GM23248 (cell line): Measurements from ENCODE around the gene SCEL. TPM values are rescaled to one million over a fixed set of nuclear protein-coding genes. Genes with fewer than 3 reads are reported as not detected.

ENCODE experiments used
- DNase-seq: peaks from one replicate; pipeline ENCODE4 v3.0.0-alpha.2; 2015
- H2AFZ ChIP-seq: fragments of 200-600 bp; sonication (generic); 2 replicates; pipeline ENCODE4 v1.6.1; 2016; ENCODE audit warnings: antibody characterized with exemption
- H3F3A ChIP-seq: fragments of 200-600 bp; sonication (generic); 2 replicates; pipeline ENCODE4 v1.6.1; 2016; ENCODE audit warnings: mild to moderate bottlenecking, antibody characterized with exemption, mixed run types; ENCODE audit not compliant: insufficient read depth
- H3K27ac ChIP-seq: fragments of 200-600 bp; sonication (generic); 2 replicates; pipeline ENCODE4 v1.5.1; 2016; ENCODE audit warnings: mild to moderate bottlenecking
- H3K27me3 ChIP-seq: fragments of 200-600 bp; sonication (generic); replicated peaks from 2 replicates; pipeline ENCODE4 v1.6.1; 2016; ENCODE audit warnings: mild to moderate bottlenecking; ENCODE audit not compliant: insufficient read depth
- H3K36me3 ChIP-seq: fragments of 200-600 bp; sonication (generic); 2 replicates; pipeline ENCODE4 v1.6.1; 2016; ENCODE audit warnings: low read depth, mild to moderate bottlenecking
- H3K4me1 ChIP-seq: fragments of 200-600 bp; sonication (generic); 2 replicates; pipeline ENCODE4 v1.6.1; 2016; ENCODE audit warnings: mild to moderate bottlenecking; ENCODE audit not compliant: insufficient read depth
- H3K4me2 ChIP-seq: fragments of 200-600 bp; sonication (generic); one replicate; pipeline ENCODE4 v1.6.1; 2016; ENCODE audit warnings: mild to moderate bottlenecking; ENCODE audit not compliant: unreplicated experiment
- H3K4me3 ChIP-seq: fragments of 200-600 bp; sonication (generic); 2 replicates; pipeline ENCODE4 v1.5.1; 2016; ENCODE audit warnings: mild to moderate bottlenecking
- H3K79me2 ChIP-seq: fragments of 200-600 bp; sonication (generic); 2 replicates; pipeline ENCODE4 v1.6.1; 2016; ENCODE audit warnings: mild to moderate bottlenecking; ENCODE audit not compliant: insufficient read depth
- H3K9ac ChIP-seq: fragments of 200-600 bp; sonication (generic); 2 replicates; pipeline ENCODE4 v1.6.1; 2016; ENCODE audit warnings: mild to moderate bottlenecking
- H3K9me2 ChIP-seq: fragments of 200-600 bp; sonication (generic); 2 replicates; pipeline ENCODE4 v1.6.1; 2016; ENCODE audit warnings: mixed run types, mild to moderate bottlenecking, moderate library complexity; ENCODE audit not compliant: insufficient read depth
- H3K9me3 ChIP-seq: fragments of 200-600 bp; sonication (generic); one replicate; pipeline ENCODE4 v1.6.1; 2017; ENCODE audit warnings: low read depth
- H4K20me1 ChIP-seq: fragments of 200-600 bp; sonication (generic); 2 replicates; pipeline ENCODE4 v1.6.0; 2016; ENCODE audit not compliant: insufficient read depth
- EZH2 ChIP-seq: fragments of 200-600 bp; sonication (generic); IDR thresholded peaks from 2 replicates; pipeline ENCODE4 v1.6.1; 2018; ENCODE audit warnings: antibody characterized with exemption, mild to moderate bottlenecking; ENCODE audit not compliant: insufficient read depth, poor library complexity, severe bottlenecking
- EZH2phosphoT487 ChIP-seq: fragments of 200-600 bp; sonication (generic); IDR thresholded peaks from 2 replicates; pipeline ENCODE4 v1.6.1; 2018; ENCODE audit warnings: antibody characterized with exemption, moderate library complexity, mild to moderate bottlenecking, low read depth; ENCODE audit not compliant: insufficient read depth
- WGBS, 2 experiments: methylation state at CpG; one replicate each; pipeline ENCODE4 v1.1.6; 2015 to 2017; ENCODE audit warnings: low lambda C conversion rate in 2 of 2, low coverage in 1 of 2; ENCODE audit errors: missing lambda C conversion rate in 2 of 2; 5-methylcytosine and 5-hydroxymethylcytosine counted together
- in situ Hi-C: fragments of 300-500 bp; cut with MboI; formaldehyde crosslinking; loops from 2 replicates; pipeline ENCODE4 v1.15.0; 2020
- polyA plus RNA-seq: library from polyadenylated mRNA; unstranded; fragments of >200 nt; fragmentation: Nextera tagmentation; extraction: Ambion mirVana; gene quantifications from 2 replicates; pipeline ENCODE4 v1.2.1, GENCODE V29; 2016
- total RNA-seq: library from RNA; depleted of rRNA; stranded (reverse); fragments of >200 nt; shearing (Covaris generic); gene quantifications from 2 replicates; pipeline ENCODE4 v1.2.3, GENCODE V29; 2014

The SCEL gene
- total and polyA plus RNA-seq, 2 experiments from 2014 or later = not detected

- Histone ChIP-seq H2AFZ (no peak overlapping the region), H3K27ac (no peak overlapping the region), H3K9me3 (no peaks in the 10 kb centered on the region), H3K36me3 (no peaks in the 10 kb centered on the region), H3K79me2 (no peaks in the 10 kb centered on the region), H3K4me3 (no peak overlapping the region), H3F3A (no peaks in the 10 kb centered on the region), H4K20me1 (no peaks in the 10 kb centered on the region), H3K9me2 (no peaks in the 10 kb centered on the region), H3K9ac (no peak overlapping the region), H3K27me3 (no peaks in the 10 kb centered on the region; the same call in 1 of the 2 replicates), H3K4me1 (no peaks in the 10 kb centered on the region), H3K4me2 (no peak overlapping the region)
- peak; percentile 17 for DNase-seq
- TF ChIP-seq EZH2 (no peak), EZH2phosphoT487 (no peak)
- 0 to 5% methylated on average over 1 of the region's 1 CpG for WGBS, 2 experiments
- in situ Hi-C loops = no loop called here
Measured at GRCh38 chr13:77544355-77544754, 8.8 kb downstream of the SCEL start.

GRCh38 chr13:77544758-77545338 lies 9.3 kb downstream of the SCEL start:
- no peaks in the 10 kb centered on the region for H3K9me3 ChIP-seq
- H3K36me3 ChIP-seq = no peaks in the 10 kb centered on the region
- no peaks in the 10 kb centered on the region for H3K9me2 ChIP-seq
- in situ Hi-C loops = no loop called here
- TF ChIP-seq EZH2 (no peak), EZH2phosphoT487 (no peak)
- H3K4me2 ChIP-seq = no peak overlapping the region
- WGBS, 2 experiments = 14 to 15% methylated on average over 4 of the region's 4 CpGs
- DNase-seq = no peak
- H2AFZ ChIP-seq = no peak overlapping the region
- H3K27me3 ChIP-seq = no peaks in the 10 kb centered on the region; the same call in 1 of the 2 replicates
- no peak overlapping the region for H3K9ac ChIP-seq
- no peaks in the 10 kb centered on the region for H3K4me1 ChIP-seq
- no peak overlapping the region for H3K4me3 ChIP-seq
- H3K27ac ChIP-seq = no peak overlapping the region
- no peaks in the 10 kb centered on the region for H4K20me1 ChIP-seq
- no peaks in the 10 kb centered on the region for H3F3A ChIP-seq
- no peaks in the 10 kb centered on the region for H3K79me2 ChIP-seq

- Histone ChIP-seq H3K27me3 (no peaks in the 10 kb centered on the region; the same call in 1 of the 2 replicates), H3K9me2 (no peaks in the 10 kb centered on the region), H3K79me2 (no peaks in the 10 kb centered on the region), H3K9ac (no peak overlapping the region), H3K4me2 (no peak overlapping the region), H3K4me1 (no peaks in the 10 kb centered on the region), H4K20me1 (no peaks in the 10 kb centered on the region), H3K36me3 (no peaks in the 10 kb centered on the region), H2AFZ (no peak overlapping the region), H3K4me3 (no peak overlapping the region), H3F3A (no peaks in the 10 kb centered on the region), H3K27ac (no peak overlapping the region), H3K9me3 (no peaks in the 10 kb centered on the region)
- no peak for DNase-seq
- TF ChIP-seq EZH2 = no peak
- TF ChIP-seq EZH2phosphoT487 = no peak
- in situ Hi-C loops = no loop called here
- WGBS, 2 experiments = 23 to 38% methylated on average over 3 of the region's 3 CpGs
Measured at GRCh38 chr13:77545626-77546412, 10.3 kb downstream of the SCEL start.

GRCh38 chr13:77548095-77548494 lies 12.6 kb downstream of the SCEL start:
- in situ Hi-C loops = no loop called here
- H3K9me2 ChIP-seq = no peaks in the 10 kb centered on the region
- no peaks in the 10 kb centered on the region for H3K4me1 ChIP-seq
- no peaks in the 10 kb centered on the region for H3K9me3 ChIP-seq
- no peaks in the 10 kb centered on the region for H3K36me3 ChIP-seq
- H3K4me3 ChIP-seq = no peak overlapping the region
- TF ChIP-seq EZH2 = no peak
- no peak for TF ChIP-seq EZH2phosphoT487
- H3K9ac ChIP-seq = no peak overlapping the region
- no peak overlapping the region for H3K4me2 ChIP-seq
- DNase-seq = no peak
- WGBS, 2 experiments = 44 to 52% methylated on average over 1 of the region's 1 CpG
- no peaks in the 10 kb centered on the region for H3F3A ChIP-seq
- no peaks in the 10 kb centered on the region for H4K20me1 ChIP-seq
- H3K27ac ChIP-seq = no peak overlapping the region
- H3K27me3 ChIP-seq = no peaks in the 10 kb centered on the region; the same call in 1 of the 2 replicates
- no peaks in the 10 kb centered on the region for H3K79me2 ChIP-seq
- no peak overlapping the region for H2AFZ ChIP-seq
